Middle frontal gyrus (tissue), 1 donor: ENCODE results near the gene TMEM273.
A peak's percentile ranks its signal among the peaks of the same experiment; 100 is the strongest.

Experiments
- DNase-seq: peaks from one replicate; pipeline ENCODE4 v3.0.0-alpha.2; 2015; ENCODE audit warnings: low spot score; ENCODE audit errors: extremely low spot score

The TMEM273 gene, protein sequence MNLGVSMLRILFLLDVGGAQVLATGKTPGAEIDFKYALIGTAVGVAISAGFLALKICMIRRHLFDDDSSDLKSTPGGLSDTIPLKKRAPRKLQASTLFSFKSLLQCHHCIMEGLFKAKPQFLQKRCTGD

GRCh38 chr10:49187950-49188761, at the start of gene TMEM273:
TSS of gene TMEM273 (minus strand) at chr10:49188391. CDS start at chr10:49188336, 55 bp downstream.
- peak; percentile 34 for DNase-seq

- no peak for DNase-seq
Observed at GRCh38 chr10:49237985-49238384, 49.8 kb upstream of the TMEM273 start.

- DNase-seq: no peak
Observed at GRCh38 chr10:49235392-49235791, 47.2 kb upstream of the TMEM273 start.

- DNase-seq: no peak
Observed at GRCh38 chr10:49231086-49231820, 43.1 kb upstream of the TMEM273 start.

- DNase-seq: no peak
Observed at GRCh38 chr10:49230004-49230403, 41.8 kb upstream of the TMEM273 start.

DNA sequence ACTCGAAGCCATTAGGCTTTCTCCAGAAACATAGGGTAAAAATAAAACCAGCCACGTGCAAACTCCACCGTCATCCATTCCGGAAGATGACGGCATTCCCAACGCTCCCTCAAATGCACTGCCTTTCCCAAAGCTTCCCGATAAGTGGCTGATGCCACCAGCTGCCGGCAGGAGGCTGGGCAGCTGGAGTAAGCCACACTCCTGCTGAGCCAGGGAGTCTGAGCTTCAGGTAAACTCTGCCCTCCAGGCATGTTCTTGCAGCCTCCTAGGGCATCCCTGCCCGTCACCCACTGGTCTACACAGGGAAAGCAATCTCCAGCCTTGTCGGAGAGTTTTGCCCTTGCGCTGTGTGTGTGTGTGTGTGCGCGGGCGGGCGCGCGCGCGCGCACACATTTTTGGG, 40.5 kb upstream of the TMEM273 start:
- DNase-seq: no peak

GRCh38 chr10:49227406-49227805, 39.2 kb upstream of the TMEM273 start:
- DNase-seq: no peak

GRCh38 chr10:49226594-49226993, 38.4 kb upstream of the TMEM273 start:
- DNase-seq: no peak

GRCh38 chr10:49225218-49225876, 37.2 kb upstream of the TMEM273 start:
- DNase-seq: no peak

- DNase-seq: no peak
Observed at GRCh38 chr10:49223205-49223604, 35.0 kb upstream of the TMEM273 start.

- no peak for DNase-seq
Observed at GRCh38 chr10:49222170-49222569, 34.0 kb upstream of the TMEM273 start.

GRCh38 chr10:49220679-49221078, 32.5 kb upstream of the TMEM273 start:
- DNase-seq: no peak

DNA sequence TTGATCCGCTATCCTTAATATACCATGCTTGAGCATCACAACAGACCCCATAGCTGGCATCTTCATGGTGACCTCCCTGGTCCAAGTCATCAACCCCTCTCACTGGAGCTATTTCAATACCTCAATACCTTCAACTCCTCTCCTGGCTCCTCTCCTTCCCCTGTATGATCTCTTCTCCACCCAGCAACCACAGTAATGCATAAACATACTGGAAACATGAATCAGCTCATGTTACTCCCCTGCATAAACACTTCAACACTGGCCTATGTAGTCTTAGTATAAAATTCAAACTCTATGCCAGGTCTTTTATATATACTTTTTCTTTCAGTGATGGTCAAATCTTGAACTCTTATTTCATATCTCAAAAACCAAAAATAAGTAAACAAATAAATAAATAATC, 31.8 kb upstream of the TMEM273 start:
- no peak for DNase-seq

- no peak for DNase-seq
Observed at GRCh38 chr10:49219248-49219647, 31.1 kb upstream of the TMEM273 start.

DNA sequence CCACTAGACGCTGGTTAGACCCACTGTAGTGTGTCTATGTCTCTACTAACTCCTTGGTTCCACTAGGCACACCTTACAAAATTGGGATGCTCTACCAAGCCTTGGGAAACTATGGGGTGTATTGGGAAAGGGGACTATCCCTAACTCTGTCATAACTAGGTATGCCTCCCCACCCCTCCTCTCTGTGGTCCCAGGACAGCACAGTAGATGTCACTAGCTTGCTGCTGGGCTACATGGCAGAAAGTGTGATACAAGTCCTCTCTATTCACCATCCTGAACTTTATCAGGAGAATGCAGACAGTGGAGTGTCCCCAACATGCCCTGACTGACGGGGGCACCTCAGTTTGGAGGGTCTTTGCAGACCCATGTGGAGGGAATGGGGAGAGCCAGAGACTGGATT, 30.3 kb upstream of the TMEM273 start:
- DNase-seq: no peak

GRCh38 chr10:49217645-49218044, 29.5 kb upstream of the TMEM273 start:
- DNase-seq: no peak

- DNase-seq: no peak
Observed at GRCh38 chr10:49213211-49213610, 25.0 kb upstream of the TMEM273 start.

DNA sequence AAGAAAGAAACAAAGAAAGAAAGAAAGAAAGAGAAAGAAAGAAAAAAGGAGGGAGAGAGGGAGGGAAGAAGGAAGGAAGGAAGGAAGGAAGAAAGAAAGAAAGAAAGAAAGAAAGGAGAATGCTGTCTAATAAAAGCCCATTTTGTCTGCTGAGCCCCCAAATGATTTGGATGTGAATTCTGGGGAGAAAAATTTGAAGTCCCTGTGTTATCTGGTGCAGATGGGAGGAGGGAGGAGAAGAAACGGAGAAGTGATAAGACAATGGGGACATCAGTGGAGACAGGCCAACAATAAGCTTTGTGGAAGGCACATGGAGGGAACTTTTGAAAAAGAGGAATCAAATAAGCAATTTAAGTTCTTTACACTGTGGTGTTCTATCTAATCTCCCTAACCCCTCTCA, 24.6 kb upstream of the TMEM273 start:
- no peak for DNase-seq

- DNase-seq: no peak
Observed at GRCh38 chr10:49212076-49212475, 23.9 kb upstream of the TMEM273 start.

- no peak for DNase-seq
Observed at GRCh38 chr10:49208996-49209395, 20.8 kb upstream of the TMEM273 start.

DNA sequence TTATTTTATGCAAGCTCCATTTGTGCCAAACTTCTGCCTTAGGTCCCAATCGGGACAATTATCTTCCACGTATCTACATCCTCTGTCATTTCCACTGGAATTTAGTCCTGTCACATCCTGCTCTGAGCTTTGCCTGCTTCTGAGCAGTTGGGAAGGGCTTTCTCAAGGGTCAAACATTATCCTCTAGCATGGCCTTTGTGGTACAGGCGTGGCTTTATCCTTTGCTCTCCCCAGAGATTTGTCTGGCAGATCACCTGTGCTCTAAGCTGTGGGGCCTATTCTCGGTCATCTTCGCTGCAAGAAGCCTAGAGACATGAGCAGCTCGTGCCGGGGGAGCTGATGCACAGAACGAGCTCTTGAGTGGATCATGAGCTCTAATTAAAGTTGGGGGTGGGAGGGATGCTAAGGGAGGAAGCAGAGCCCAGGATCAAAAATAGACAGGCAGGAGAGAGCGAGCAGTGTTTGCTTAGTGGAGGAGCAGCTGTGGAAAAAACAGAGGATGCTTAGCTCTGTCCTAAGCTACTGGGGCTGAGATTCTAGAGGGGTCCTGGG, 19.8 kb upstream of the TMEM273 start:
- no peak for DNase-seq

- no peak for DNase-seq
Observed at GRCh38 chr10:49207113-49207512, 18.9 kb upstream of the TMEM273 start.
